ENCODE results near the gene EVC2. TPM values are rescaled to one million over a fixed set of nuclear protein-coding genes. Genes with fewer than 3 reads are reported as not detected.

Gene EVC2
- total and polyA plus RNA-seq, 2 of the 4 experiments (the other 2 are of a cell fraction) = 2.7 to 5.9 TPM

DNA sequence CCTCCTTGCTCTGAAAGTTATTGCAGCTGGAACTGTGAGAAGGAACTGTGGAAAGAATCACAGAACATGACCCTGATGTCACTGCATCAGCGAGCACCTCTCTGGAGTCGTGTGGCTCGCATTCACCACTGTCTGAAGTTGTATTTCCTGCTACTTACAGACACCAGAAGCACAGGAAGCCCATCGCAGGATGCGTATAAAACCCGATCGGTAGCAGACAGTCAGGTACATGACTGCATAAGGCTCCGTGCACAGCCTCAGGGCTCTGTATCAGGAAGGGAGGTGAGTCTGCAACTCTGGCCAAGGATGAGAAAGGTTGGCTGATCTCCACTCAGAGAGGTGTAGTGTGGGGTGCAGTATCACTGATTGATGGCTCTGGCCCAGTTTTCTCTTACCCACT lies 134.4 kb downstream of the EVC2 start:
- H4K20me1 ChIP-seq (ENCODE audit: insufficient read depth, low read length) = no peaks in the 10 kb centered on the region
- no peak overlapping the region for H3K4me2 ChIP-seq (ENCODE audit: low read depth, low read length)
- ATAC-seq (ENCODE audit: low read depth) (no peak), DNase-seq (no peak)
- H3K9me1 ChIP-seq (ENCODE audit: insufficient read depth, low read length) = peaks cover 1% of the 10 kb centered on the region; the same call in 1 of the 2 replicates
- no TSS peak for BruUV-seq (replicated peaks)
- no peak overlapping the region for H2BK120ac ChIP-seq (ENCODE audit: low read depth, low read length)
- no peak overlapping the region for H3K4me3 ChIP-seq (ENCODE audit: insufficient read depth, low read depth, low read length)
- H2AFZ ChIP-seq (replicated peaks; ENCODE audit: low read length, poor library complexity) = no peak overlapping the region
- H3K9me3 ChIP-seq (ENCODE audit: control insufficient read depth, insufficient read depth, low read length) = no peaks in the 10 kb centered on the region
- no peak overlapping the region for H2AK5ac ChIP-seq (ENCODE audit: low read depth, low read length)
- no peaks in the 10 kb centered on the region for H3K27me3 ChIP-seq (ENCODE audit: control insufficient read depth, insufficient read depth, low read length)
- CTCF ChIA-PET = no interaction called here
- no peak overlapping the region for H2BK20ac ChIP-seq (ENCODE audit: low read depth, low read length)
- no peak overlapping the region for H3K14ac ChIP-seq (replicated peaks; ENCODE audit: low read depth, low read length)
- no peak overlapping the region for H4K8ac ChIP-seq (ENCODE audit: low read depth in 2 of 2, low read length in 2 of 2)
- no peak overlapping the region for H3K18ac ChIP-seq (ENCODE audit: low read depth, low read length)
- H3K36me3 ChIP-seq (ENCODE audit: control insufficient read depth, insufficient read depth, low read length) = peaks cover 31% of the 10 kb centered on the region
- no peak overlapping the region for H3K4ac ChIP-seq (ENCODE audit: low read depth, low read length)
- H4K5ac ChIP-seq (ENCODE audit: low read depth, low read length) = no peak overlapping the region
- TF ChIP-seq FOS (IDR thresholded peaks at IDR 0.05; ENCODE audit: low read depth, low read length) (no peak), BHLHE40 (IDR thresholded peaks at IDR 0.05; ENCODE audit: low read depth, low read length) (no peak), NFE2L2 (IDR thresholded peaks at IDR 0.05; ENCODE audit: low read depth, low read length) (no peak), MXI1 (IDR thresholded peaks at IDR 0.05; ENCODE audit: borderline replicate concordance, low read depth, low read length) (no peak), RFX5 (IDR thresholded peaks at IDR 0.05; ENCODE audit: low read depth, low read length) (no peak), MAZ (IDR thresholded peaks at IDR 0.05; ENCODE audit: borderline replicate concordance, low read depth, low read length) (no peak), CEBPB (IDR thresholded peaks at IDR 0.05; ENCODE audit: low read depth, low read length) (no peak), MAFK (IDR thresholded peaks at IDR 0.05; ENCODE audit: low read depth, low read length) (no peak), CHD1 (IDR thresholded peaks at IDR 0.05; ENCODE audit: low read depth, low read length) (no peak), RAD21 (IDR thresholded peaks at IDR 0.05; ENCODE audit: low read length) (no peak), POLR2A (IDR thresholded peaks at IDR 0.05; ENCODE audit: low read depth, low read length) (no peak), RCOR1 (IDR thresholded peaks at IDR 0.05; ENCODE audit: insufficient replicate concordance, low read length) (no peak), SMC3 (IDR thresholded peaks at IDR 0.05; ENCODE audit: low read depth, low read length) (no peak)
- TF ChIP-seq, protein P1, sequence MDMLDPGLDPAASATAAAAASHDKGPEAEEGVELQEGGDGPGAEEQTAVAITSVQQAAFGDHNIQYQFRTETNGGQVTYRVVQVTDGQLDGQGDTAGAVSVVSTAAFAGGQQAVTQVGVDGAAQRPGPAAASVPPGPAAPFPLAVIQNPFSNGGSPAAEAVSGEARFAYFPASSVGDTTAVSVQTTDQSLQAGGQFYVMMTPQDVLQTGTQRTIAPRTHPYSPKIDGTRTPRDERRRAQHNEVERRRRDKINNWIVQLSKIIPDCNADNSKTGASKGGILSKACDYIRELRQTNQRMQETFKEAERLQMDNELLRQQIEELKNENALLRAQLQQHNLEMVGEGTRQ (IDR thresholded peaks at IDR 0.05; ENCODE audit: low read depth, low read length) = no peak
- TF ChIP-seq, protein P2, sequence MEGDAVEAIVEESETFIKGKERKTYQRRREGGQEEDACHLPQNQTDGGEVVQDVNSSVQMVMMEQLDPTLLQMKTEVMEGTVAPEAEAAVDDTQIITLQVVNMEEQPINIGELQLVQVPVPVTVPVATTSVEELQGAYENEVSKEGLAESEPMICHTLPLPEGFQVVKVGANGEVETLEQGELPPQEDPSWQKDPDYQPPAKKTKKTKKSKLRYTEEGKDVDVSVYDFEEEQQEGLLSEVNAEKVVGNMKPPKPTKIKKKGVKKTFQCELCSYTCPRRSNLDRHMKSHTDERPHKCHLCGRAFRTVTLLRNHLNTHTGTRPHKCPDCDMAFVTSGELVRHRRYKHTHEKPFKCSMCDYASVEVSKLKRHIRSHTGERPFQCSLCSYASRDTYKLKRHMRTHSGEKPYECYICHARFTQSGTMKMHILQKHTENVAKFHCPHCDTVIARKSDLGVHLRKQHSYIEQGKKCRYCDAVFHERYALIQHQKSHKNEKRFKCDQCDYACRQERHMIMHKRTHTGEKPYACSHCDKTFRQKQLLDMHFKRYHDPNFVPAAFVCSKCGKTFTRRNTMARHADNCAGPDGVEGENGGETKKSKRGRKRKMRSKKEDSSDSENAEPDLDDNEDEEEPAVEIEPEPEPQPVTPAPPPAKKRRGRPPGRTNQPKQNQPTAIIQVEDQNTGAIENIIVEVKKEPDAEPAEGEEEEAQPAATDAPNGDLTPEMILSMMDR (conservative IDR thresholded peaks at IDR 0.05; ENCODE audit: low read depth, low read length) = no peak
- TF ChIP-seq, protein P3, sequence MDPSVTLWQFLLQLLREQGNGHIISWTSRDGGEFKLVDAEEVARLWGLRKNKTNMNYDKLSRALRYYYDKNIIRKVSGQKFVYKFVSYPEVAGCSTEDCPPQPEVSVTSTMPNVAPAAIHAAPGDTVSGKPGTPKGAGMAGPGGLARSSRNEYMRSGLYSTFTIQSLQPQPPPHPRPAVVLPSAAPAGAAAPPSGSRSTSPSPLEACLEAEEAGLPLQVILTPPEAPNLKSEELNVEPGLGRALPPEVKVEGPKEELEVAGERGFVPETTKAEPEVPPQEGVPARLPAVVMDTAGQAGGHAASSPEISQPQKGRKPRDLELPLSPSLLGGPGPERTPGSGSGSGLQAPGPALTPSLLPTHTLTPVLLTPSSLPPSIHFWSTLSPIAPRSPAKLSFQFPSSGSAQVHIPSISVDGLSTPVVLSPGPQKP (IDR thresholded peaks at IDR 0.05; ENCODE audit: borderline replicate concordance, low read depth, low read length) = no peak
- peak overlapping the region; percentile 13 for H2AK9ac ChIP-seq (replicated peaks; ENCODE audit: low read depth, low read length, poor library complexity)
- no peak overlapping the region for H2BK5ac ChIP-seq (ENCODE audit: low read depth, low read length, poor library complexity, severe bottlenecking)
- H3K23ac ChIP-seq (ENCODE audit: low read depth, low read length) = no peak overlapping the region
- H3K79me1 ChIP-seq (ENCODE audit: low read depth in 1 of 2, low read length in 2 of 2) = no peaks in the 10 kb centered on the region
- no peak overlapping the region for H3K27ac ChIP-seq (ENCODE audit: insufficient read depth, low read length)
- no peaks in the 10 kb centered on the region for H3K4me1 ChIP-seq (ENCODE audit: control insufficient read depth, insufficient read depth, low read length)
- H3K56ac ChIP-seq (ENCODE audit: extremely low read depth, insufficient read depth, low read length) = no peak overlapping the region
- intact Hi-C loops (cut with micrococcal nuclease) = no loop called here
- no peak overlapping the region for H2BK15ac ChIP-seq (ENCODE audit: low read depth, low read length)
- in situ Hi-C loops (cut with MboI; ENCODE audit: low sequenced_read_pairs) = no loop called here
- dilution Hi-C loops (cut with HindIII; ENCODE audit: low sequenced_read_pairs, unreplicated experiment) = no loop called here
- no peak overlapping the region for H3K9ac ChIP-seq (ENCODE audit: low read depth, low read length)
- POLR2A ChIA-PET (ENCODE audit: unreplicated experiment) = no interaction called here
- no peak overlapping the region for H4K91ac ChIP-seq (ENCODE audit: insufficient read depth, low read depth, low read length)
- WGBS, 2 experiments (ENCODE audit: extremely low coverage in 2 of 2, insufficient read length in 1 of 2) = 80% methylated on average over 3 of the region's 8 CpGs; no CpG with 5 or more reads in 1 of the 2 experiments

Data from IMR-90 (cell line).